Heart right ventricle (tissue), 16 donors: ENCODE measurements around the gene STRADA. TPM values are rescaled to one million over a fixed set of nuclear protein-coding genes. Genes with fewer than 3 reads are reported as not detected.
"Not testable (repeated sequence)": the region's sequence is repeated elsewhere in the genome, so short reads cannot be mapped to it uniquely, and the experiment has no call there.

ENCODE experiments used
- ATAC-seq, 8 donors: fragments of 200-7000 bp; cut with Tn5 transposase; one replicate each; pipeline ENCODE4 v1.9.1; 2020; ENCODE audit warnings: mild to moderate bottlenecking in 8 of 8, moderate library complexity in 8 of 8, moderate number of reproducible peaks in 1 of 8
- DNase-seq, 2 donors: peaks; one replicate each; pipeline ENCODE4 v3.0.0-alpha.2; 2020
- H3K27ac ChIP-seq, 10 donors: fragments of 200-600 bp; sonication (generic) in 2 of 10; one replicate each; pipeline versions ENCODE4 v1.5.0 to v1.8.0; 2020 to 2022; ENCODE audit warnings: mild to moderate bottlenecking in 3 of 10
- H3K27me3 ChIP-seq, 7 donors: fragments of 200-600 bp; one replicate each; pipeline ENCODE4 v1.8.0; 2021 to 2022; ENCODE audit warnings: mild to moderate bottlenecking in 2 of 7
- H3K36me3 ChIP-seq, 9 donors: fragments of 200-600 bp; sonication (generic) in 1 of 9; one replicate each; pipeline versions ENCODE4 v1.5.0 to v1.8.0; 2020 to 2022; ENCODE audit warnings: mild to moderate bottlenecking in 2 of 9
- H3K4me1 ChIP-seq, 9 donors: fragments of 200-600 bp; sonication (generic) in 1 of 9; one replicate each; pipeline versions ENCODE4 v1.5.0 to v1.8.0; 2020 to 2022; ENCODE audit warnings: mild to moderate bottlenecking in 4 of 9
- H3K4me3 ChIP-seq, 10 donors: fragments of 200-600 bp; sonication (generic) in 2 of 10; one replicate each; pipeline versions ENCODE4 v1.5.0 to v1.8.0; 2020 to 2022; ENCODE audit warnings: mild to moderate bottlenecking in 7 of 10, moderate library complexity in 2 of 10
- H3K9me3 ChIP-seq, 11 donors: fragments of 200-600 bp in 10 of 11; sonication (generic) in 2 of 11; one replicate each; pipeline versions ENCODE4 v1.5.0 to v1.8.0; 2013 to 2022; ENCODE audit warnings: mild to moderate bottlenecking in 2 of 11, control low read depth in 1 of 11, moderate library complexity in 1 of 11
- CTCF ChIP-seq, 9 donors: fragments of 200-600 bp; sonication (generic) in 2 of 9; IDR thresholded peaks; one replicate each; pipeline versions ENCODE4 v1.5.0 to v1.8.0; 2021 to 2022; ENCODE audit warnings: antibody characterized with exemption in 9 of 9, mild to moderate bottlenecking in 5 of 9, moderate library complexity in 1 of 9
- WGBS, 2 donors: extraction: QIAGEN DNeasy Blood & Tissue Kit; methylation state at CpG; one replicate each; pipeline ENCODE4 v1.1.7; 2013; ENCODE audit warnings: inconsistent platforms in 1 of 2; 5-methylcytosine and 5-hydroxymethylcytosine counted together
- intact Hi-C, 10 donors: fragments of 100-400 bp; cut with DNase I; formaldehyde crosslinking; loops; one replicate each; pipeline versions ENCODE4 v1.11.1 to v1.14.2; 2022
- polyA plus RNA-seq, 2 donors: library from polyadenylated mRNA; stranded (reverse); fragments of 200-250 nt; gene quantifications; one replicate each; pipeline ENCODE4 v1.2.3, GENCODE V29; 2013
- total RNA-seq, 10 donors: library from RNA; stranded (reverse); fragmentation: NEBNext Ultra II Directional in 3 of 10; extraction: Animal tissue kit (Norgen Biotek cat#: 25700) in 3 of 10; gene quantifications; one replicate each; pipeline versions ENCODE4 v1.2.1 to v1.2.4, GENCODE V29; 2021 to 2023
- donor health status: Arrhythmogenic right ventricular cardiomyopathy.
- donor health status: ischemic (EF 13 %, LVEDD 7.1; RV severe dilation, severe dysfunction).
- donor health status: healthy with polysubstance abuse.
- donor health status: DM: no; HTN: yes; CAD: no.
- donor health status: DM: no; HTN: no; CAD: no.
- donor health status: ischemic (EF 25% LVEDD 6.9; RV normal size, moderate dysfunction).
- donor health status: ischemic (EF 25% LVEDD 5.7; RV mildly dilated, moderate dysfunction).
- donor health status: healthy.
- donor health status: DM: yes; HTN: yes; CAD: no.
- donor health status: Ischemic cardiomyopathy.
- donor health status: ischemic (EF 35%, LVEDD 5.7; RV mildly dilated, moderate dysfunction).
- donor health status: nonischemic (EF 11% LVEDD 7.7; RV severe dilation, severe dysfunction).
- donor health status: DM: yes; HTN: yes; CAD: no.
- donor health status: PGD.
- donor health status: ischemic (EF 29% LVEDD 5.4; RV normal size, mild dysfunction).
- donor health status: nonischemic (EF 23%, LVEDD 6.1; RV moderate dilation, normal function).

STRADA gene
- total and polyA plus RNA-seq, 12 donors = 12.2 to 30.0 (median 17.7) TPM

GRCh38 chr17:63741143-63741407 lies 524 bp downstream of the STRADA start:
- WGBS, 2 donors = 0% methylated on average over 14 of the region's 14 CpGs
- H3K4me3 ChIP-seq = peak overlapping the region; percentile 69 to 97 (median 84)
- intact Hi-C loops = loop anchor here in 2 of 10 donors (1.0 to 10.0 kb wide), 3 partner anchors 32 to 116 kb away; partner anchors contain the start of genes CCDC47 (in 1 of the 2), LIMD2 (in 1 of the 2) and MAP3K3 (in 1 of the 2)

GRCh38 chr17:63740464-63741142 lies 996 bp downstream of the STRADA start:
- Histone ChIP-seq H3K27ac (peak overlapping the region; percentile 72 to 96 (median 92)), H3K9me3 (no peaks in the 10 kb centered on the region), H3K27me3 (no peaks in the 10 kb centered on the region), H3K36me3 (peaks cover 0 to 25% (median 6%) of the 10 kb centered on the region in 9 donors), H3K4me3 (peak overlapping the region; percentile 69 to 97 (median 84)), H3K4me1 (peaks cover 6 to 23% (median 17%) of the 10 kb centered on the region in 9 donors)
- ATAC-seq (no peak), DNase-seq (no peak)
- intact Hi-C loops = loop anchor here in 2 of 10 donors (1.0 to 10.0 kb wide), 3 partner anchors 33 to 116 kb away; partner anchors contain the start of genes CCDC47 (in 1 of the 2), LIMD2 (in 1 of the 2) and MAP3K3 (in 1 of the 2)
- TF ChIP-seq CTCF (IDR thresholded peaks at IDR 0.05) = no peak
- 40 to 42% methylated on average over 12 of the region's 12 CpGs for WGBS, 2 donors

More at GRCh38 chr17:63741143-63741407, 524 bp downstream of the STRADA start:
- ATAC-seq (peak in 5 of 8 donors; percentile 2 to 55 (median 4)), DNase-seq (no peak)
- no peak for TF ChIP-seq CTCF (IDR thresholded peaks at IDR 0.05)
- H3K36me3 ChIP-seq = peaks cover 0 to 30% (median 11%) of the 10 kb centered on the region in 9 donors
- peak overlapping the region; percentile 72 to 96 (median 92) for H3K27ac ChIP-seq
- H3K9me3 ChIP-seq = no peaks in the 10 kb centered on the region
- peaks cover 6 to 22% (median 17%) of the 10 kb centered on the region in 9 donors for H3K4me1 ChIP-seq
- no peaks in the 10 kb centered on the region for H3K27me3 ChIP-seq

GRCh38 chr17:63735691-63736090 lies 5.9 kb downstream of the STRADA start:
- H3K4me3 ChIP-seq = no peak overlapping the region
- H3K36me3 ChIP-seq = peaks cover 0 to 32% (median 0%) of the 10 kb centered on the region in 9 donors
- H3K4me1 ChIP-seq = peaks cover 4 to 14% (median 6%) of the 10 kb centered on the region in 9 donors
- no peak for ATAC-seq
- no peak for DNase-seq
- no peaks in the 10 kb centered on the region for H3K27me3 ChIP-seq
- WGBS, 2 donors = 94 to 98% methylated on average over 8 of the region's 8 CpGs
- H3K27ac ChIP-seq = no peak overlapping the region
- no peaks in the 10 kb centered on the region for H3K9me3 ChIP-seq
- intact Hi-C loops = no loop called here
- TF ChIP-seq CTCF (IDR thresholded peaks at IDR 0.05) = no peak

GRCh38 chr17:63722403-63722802 lies 19.2 kb downstream of the STRADA start:
- H3K27ac ChIP-seq = no peak overlapping the region
- no peak for DNase-seq
- H3K9me3 ChIP-seq = no peaks in the 10 kb centered on the region
- H3K27me3 ChIP-seq = no peaks in the 10 kb centered on the region
- H3K36me3 ChIP-seq = peaks cover 0 to 55% (median 17%) of the 10 kb centered on the region in 9 donors
- intact Hi-C loops = no loop called here
- ATAC-seq = peak in 3 of 8 donors; percentile 28 to 62 (median 55)
- peaks cover 0 to 15% (median 0%) of the 10 kb centered on the region in 9 donors for H3K4me1 ChIP-seq
- whole genome bisulfite sequencing, 2 donors = 52 to 58% methylated on average over 2 of the region's 2 CpGs
- TF ChIP-seq CTCF (IDR thresholded peaks at IDR 0.05) = no peak
- H3K4me3 ChIP-seq = no peak overlapping the region

- peaks cover 0 to 15% (median 0%) of the 10 kb centered on the region in 9 donors for H3K4me1 ChIP-seq
- H3K36me3 ChIP-seq = peaks cover 0 to 42% (median 4%) of the 10 kb centered on the region in 9 donors
- H3K27ac ChIP-seq, H3K9me3 ChIP-seq, H3K27me3 ChIP-seq, ATAC-seq, intact Hi-C loops, DNase-seq, H3K4me3 ChIP-seq: not testable (repeated sequence)
- WGBS, 2 donors = 97 to 99% methylated on average over 5 of the region's 5 CpGs
These were observed 21.4 kb downstream of the STRADA start for GRCh38 chr17:63720194-63720593.
